Type B pancreatic cell (in vitro differentiated cells): ENCODE data around the gene AP2A2. TPM values are rescaled to one million over a fixed set of nuclear protein-coding genes. Genes with fewer than 3 reads are reported as not detected.

ENCODE experiments used
- DNase-seq: peaks from one replicate; pipeline ENCODE4 v3.0.0; 2021; ENCODE audit warnings: mixed read lengths; ENCODE audit not compliant: unreplicated experiment; ENCODE audit errors: extremely low spot score
- H3K27ac Mint-ChIP-seq: 2 replicates; pipeline ENCODE4 v1.8.0; 2021; ENCODE audit warnings: mild to moderate bottlenecking, mixed read lengths
- H3K27me3 Mint-ChIP-seq: 2 replicates; pipeline ENCODE4 v1.8.0; 2021; ENCODE audit warnings: mixed read lengths
- H3K36me3 Mint-ChIP-seq: 2 replicates; pipeline ENCODE4 v1.8.0; 2021; ENCODE audit warnings: mixed read lengths
- H3K4me1 Mint-ChIP-seq: one replicate; pipeline ENCODE4 v1.8.0; 2021; ENCODE audit warnings: mixed read lengths; ENCODE audit not compliant: unreplicated experiment
- H3K4me3 Mint-ChIP-seq: 2 replicates; pipeline ENCODE4 v1.8.0; 2021; ENCODE audit warnings: mild to moderate bottlenecking, mixed read lengths
- H3K9me3 Mint-ChIP-seq: 2 replicates; pipeline ENCODE4 v1.8.0; 2021; ENCODE audit warnings: mixed read lengths
- total RNA-seq: library from RNA; stranded (reverse); gene quantifications from 2 replicates; pipeline ENCODE4 v1.2.1, GENCODE V29; 2021; ENCODE audit warnings: low replicate concordance
- TF ChIP-seq, protein P1 (sequence below): fragments of 200-600 bp; sonication (generic); conservative IDR thresholded peaks from 2 replicates; pipeline ENCODE4 v1.5.0; 2021; ENCODE audit warnings: antibody characterized with exemption, mild to moderate bottlenecking

Gene AP2A2
- total RNA-seq, 1 donor from 2014 or later, result 109 TPM

DNA sequence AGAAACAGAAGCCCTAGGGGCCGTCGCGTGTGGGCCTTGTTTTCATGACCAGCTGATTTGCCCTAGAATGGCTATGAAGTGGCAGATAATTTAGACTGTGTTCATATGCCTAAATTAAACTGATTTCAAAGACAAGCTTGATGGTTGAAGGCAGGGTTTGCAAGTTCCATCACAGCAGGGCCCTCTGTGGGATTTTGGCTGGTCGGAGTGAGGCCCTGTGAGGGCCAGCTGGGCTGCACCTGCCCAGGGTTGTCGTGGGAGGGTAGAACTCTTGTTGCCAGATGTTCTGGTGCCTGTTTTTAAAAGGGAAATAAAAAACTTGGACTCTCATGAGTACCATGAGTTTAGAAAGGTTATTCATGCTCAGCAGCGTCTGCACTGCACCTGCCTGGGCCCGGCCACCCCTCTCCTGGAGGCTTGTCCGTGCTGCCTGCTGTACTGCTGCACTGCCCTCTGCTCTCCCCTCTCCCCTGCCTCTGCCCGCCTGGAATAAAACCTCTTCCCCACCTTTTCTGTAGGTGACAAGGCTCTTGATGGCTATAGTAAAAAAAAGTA lies 44.1 kb downstream of the AP2A2 start:
- Mint-ChIP-seq H3K27me3 (no peaks in the 10 kb centered on the region), H3K4me1 (no peaks in the 10 kb centered on the region), H3K36me3 (peaks cover 14% of the 10 kb centered on the region), H3K27ac (no peak overlapping the region), H3K9me3 (no peaks in the 10 kb centered on the region), H3K4me3 (no peak overlapping the region)
- DNase-seq, result no peak
- TF ChIP-seq, protein P1, sequence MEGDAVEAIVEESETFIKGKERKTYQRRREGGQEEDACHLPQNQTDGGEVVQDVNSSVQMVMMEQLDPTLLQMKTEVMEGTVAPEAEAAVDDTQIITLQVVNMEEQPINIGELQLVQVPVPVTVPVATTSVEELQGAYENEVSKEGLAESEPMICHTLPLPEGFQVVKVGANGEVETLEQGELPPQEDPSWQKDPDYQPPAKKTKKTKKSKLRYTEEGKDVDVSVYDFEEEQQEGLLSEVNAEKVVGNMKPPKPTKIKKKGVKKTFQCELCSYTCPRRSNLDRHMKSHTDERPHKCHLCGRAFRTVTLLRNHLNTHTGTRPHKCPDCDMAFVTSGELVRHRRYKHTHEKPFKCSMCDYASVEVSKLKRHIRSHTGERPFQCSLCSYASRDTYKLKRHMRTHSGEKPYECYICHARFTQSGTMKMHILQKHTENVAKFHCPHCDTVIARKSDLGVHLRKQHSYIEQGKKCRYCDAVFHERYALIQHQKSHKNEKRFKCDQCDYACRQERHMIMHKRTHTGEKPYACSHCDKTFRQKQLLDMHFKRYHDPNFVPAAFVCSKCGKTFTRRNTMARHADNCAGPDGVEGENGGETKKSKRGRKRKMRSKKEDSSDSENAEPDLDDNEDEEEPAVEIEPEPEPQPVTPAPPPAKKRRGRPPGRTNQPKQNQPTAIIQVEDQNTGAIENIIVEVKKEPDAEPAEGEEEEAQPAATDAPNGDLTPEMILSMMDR, result no peak

DNA sequence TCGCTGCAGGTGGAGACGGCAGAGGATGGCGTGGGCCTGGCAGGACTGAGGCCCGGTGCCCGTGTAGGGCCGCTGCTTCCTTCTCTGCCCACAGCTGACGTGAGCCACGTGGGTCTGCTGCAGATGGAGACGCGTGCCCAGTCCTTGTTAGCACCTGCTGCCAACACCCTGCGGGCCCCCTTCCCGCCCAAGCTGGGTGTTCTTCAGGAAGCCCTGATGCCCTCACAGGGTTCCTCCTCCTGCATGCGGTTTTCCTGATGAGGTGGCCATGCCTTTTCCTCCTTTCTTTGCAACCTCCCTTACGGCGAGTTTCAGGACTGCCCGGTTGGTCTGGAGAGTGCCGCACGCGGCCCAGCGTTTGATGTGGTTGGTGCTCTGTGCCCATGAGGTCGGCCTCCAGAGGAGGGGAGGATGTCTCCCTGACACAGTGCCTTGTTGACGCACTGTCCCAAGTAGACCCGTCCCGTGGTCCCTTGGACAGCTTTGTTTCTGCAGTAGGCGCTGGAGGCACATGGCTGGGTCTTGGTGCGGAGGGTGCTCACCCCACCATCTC lies 44.7 kb downstream of the AP2A2 start:
- DNase-seq, result no peak
- Mint-ChIP-seq H3K4me3 (no peak overlapping the region), H3K27ac (no peak overlapping the region), H3K27me3 (no peaks in the 10 kb centered on the region), H3K4me1 (no peaks in the 10 kb centered on the region), H3K9me3 (no peaks in the 10 kb centered on the region), H3K36me3 (peaks cover 15% of the 10 kb centered on the region)
- TF ChIP-seq, protein P1, result no peak

DNA sequence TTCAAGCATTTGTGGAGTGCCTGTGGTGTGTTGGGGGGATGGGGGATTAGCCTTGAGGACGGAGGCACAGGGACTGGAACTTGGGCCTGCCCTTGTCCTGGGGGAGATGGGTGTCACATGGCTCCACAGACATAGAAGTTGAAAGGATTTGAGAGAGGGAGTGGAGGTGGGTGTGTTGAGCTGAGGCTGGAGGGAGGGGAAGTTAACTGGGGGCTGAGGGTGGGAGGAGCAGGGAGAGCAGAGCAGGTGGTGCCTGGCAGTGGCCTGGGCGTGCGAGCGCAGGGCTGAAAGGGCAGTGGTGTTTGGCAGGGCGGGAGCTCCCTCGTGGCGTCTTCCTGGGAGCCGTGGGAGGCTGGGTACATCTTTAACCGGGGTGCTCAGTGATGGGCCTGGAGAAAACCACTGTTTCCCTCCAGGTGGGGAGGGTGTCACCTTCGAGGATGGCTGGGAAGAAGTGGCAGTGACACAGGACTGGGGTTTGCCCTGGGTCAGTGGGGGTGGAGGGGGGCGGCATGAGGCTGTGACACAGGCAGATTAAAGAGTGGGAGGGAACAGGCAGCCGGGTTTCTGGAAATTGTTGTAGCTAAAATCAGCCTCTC lies 45.5 kb downstream of the AP2A2 start:
- H3K36me3 Mint-ChIP-seq, result peaks cover 18% of the 10 kb centered on the region
- no peak overlapping the region for H3K27ac Mint-ChIP-seq
- TF ChIP-seq, protein P1, result no peak
- no peaks in the 10 kb centered on the region for H3K9me3 Mint-ChIP-seq
- DNase-seq, result no peak
- peaks cover 7% of the 10 kb centered on the region for H3K4me1 Mint-ChIP-seq
- H3K27me3 Mint-ChIP-seq, result no peaks in the 10 kb centered on the region
- no peak overlapping the region for H3K4me3 Mint-ChIP-seq

DNA sequence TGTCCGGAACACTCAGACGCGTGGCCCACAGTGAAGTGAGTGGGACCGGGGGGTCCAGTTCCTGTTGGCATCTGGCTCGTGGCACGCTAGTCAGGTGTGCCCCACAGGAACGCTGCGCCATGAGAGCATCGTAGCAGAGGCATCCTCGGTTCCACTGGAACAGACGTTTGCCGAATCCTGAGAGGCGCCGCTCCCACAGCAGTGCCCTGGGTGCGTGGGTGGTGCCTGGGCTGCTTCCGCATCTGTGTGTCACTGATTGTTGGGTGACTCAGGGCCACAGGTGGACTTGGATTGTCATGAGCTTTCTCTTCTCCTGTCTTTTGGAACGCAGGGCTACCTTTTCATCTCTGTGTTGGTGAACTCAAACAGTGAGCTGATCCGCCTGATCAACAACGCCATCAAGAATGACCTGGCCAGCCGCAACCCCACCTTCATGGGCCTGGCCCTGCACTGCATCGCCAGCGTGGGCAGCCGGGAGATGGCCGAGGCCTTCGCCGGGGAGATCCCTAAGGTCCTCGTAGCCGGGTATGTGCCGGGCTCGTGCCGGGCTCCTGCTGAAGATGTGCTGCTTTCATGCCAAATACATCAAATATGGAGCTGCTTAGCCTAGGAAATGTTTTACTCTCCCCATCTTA lies 46.2 kb downstream of the AP2A2 start:
- Mint-ChIP-seq H3K4me1 (peaks cover 8% of the 10 kb centered on the region), H3K4me3 (no peak overlapping the region), H3K27ac (no peak overlapping the region), H3K27me3 (no peaks in the 10 kb centered on the region), H3K36me3 (peaks cover 18% of the 10 kb centered on the region), H3K9me3 (no peaks in the 10 kb centered on the region)
- no peak for DNase-seq
- TF ChIP-seq, protein P1, result no peak

DNA sequence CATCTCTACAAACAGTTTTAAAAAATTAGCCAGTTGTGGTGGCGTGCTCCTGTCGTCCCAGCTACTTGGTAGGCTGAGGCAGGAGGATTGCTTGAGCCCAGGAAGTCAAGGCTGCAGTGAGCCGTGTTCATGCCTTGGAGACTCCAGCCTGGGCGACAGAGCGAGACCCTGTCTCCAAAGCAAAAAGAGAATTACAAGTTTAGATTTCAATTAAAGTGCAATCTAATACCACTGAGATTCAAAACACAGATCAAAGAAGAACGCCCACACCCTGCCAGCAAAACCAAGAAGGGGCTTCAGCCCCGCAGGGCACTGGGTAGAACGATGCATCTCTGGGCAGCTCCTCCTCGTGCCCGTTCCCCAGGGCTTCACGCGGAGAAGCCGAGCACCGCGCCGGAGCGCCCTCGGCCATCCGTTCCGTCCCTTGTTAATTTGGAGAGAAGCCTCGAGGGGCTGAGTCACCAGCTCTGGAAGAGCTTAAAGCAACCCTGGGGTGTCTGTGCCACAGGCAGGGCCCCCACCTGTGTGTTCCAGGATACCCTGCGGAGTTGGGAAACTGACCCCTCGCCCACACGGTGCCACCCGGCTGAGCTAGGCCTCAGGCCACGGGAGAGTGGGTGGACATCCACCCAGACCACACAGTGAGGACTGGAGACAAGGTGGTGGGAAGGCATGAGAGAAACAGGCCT lies 47.0 kb downstream of the AP2A2 start:
- no peak overlapping the region for H3K4me3 Mint-ChIP-seq
- no peak overlapping the region for H3K27ac Mint-ChIP-seq
- peaks cover 8% of the 10 kb centered on the region for H3K4me1 Mint-ChIP-seq
- TF ChIP-seq, protein P1, result no peak
- no peak for DNase-seq
- peaks cover 18% of the 10 kb centered on the region for H3K36me3 Mint-ChIP-seq
- H3K27me3 Mint-ChIP-seq, result no peaks in the 10 kb centered on the region
- H3K9me3 Mint-ChIP-seq, result no peaks in the 10 kb centered on the region
